Kasumi-1 (cell line): ENCODE data around the gene SLX4.
"Not testable (repeated sequence)": the region's sequence is repeated elsewhere in the genome, so short reads cannot be mapped to it uniquely, and the experiment has no call there.

ENCODE experiments used
- DNase-seq, 2 experiments: peaks; one replicate each; lab custom pipeline; 2025; lab: John Stamatoyannopoulos, UW

Gene SLX4, protein sequence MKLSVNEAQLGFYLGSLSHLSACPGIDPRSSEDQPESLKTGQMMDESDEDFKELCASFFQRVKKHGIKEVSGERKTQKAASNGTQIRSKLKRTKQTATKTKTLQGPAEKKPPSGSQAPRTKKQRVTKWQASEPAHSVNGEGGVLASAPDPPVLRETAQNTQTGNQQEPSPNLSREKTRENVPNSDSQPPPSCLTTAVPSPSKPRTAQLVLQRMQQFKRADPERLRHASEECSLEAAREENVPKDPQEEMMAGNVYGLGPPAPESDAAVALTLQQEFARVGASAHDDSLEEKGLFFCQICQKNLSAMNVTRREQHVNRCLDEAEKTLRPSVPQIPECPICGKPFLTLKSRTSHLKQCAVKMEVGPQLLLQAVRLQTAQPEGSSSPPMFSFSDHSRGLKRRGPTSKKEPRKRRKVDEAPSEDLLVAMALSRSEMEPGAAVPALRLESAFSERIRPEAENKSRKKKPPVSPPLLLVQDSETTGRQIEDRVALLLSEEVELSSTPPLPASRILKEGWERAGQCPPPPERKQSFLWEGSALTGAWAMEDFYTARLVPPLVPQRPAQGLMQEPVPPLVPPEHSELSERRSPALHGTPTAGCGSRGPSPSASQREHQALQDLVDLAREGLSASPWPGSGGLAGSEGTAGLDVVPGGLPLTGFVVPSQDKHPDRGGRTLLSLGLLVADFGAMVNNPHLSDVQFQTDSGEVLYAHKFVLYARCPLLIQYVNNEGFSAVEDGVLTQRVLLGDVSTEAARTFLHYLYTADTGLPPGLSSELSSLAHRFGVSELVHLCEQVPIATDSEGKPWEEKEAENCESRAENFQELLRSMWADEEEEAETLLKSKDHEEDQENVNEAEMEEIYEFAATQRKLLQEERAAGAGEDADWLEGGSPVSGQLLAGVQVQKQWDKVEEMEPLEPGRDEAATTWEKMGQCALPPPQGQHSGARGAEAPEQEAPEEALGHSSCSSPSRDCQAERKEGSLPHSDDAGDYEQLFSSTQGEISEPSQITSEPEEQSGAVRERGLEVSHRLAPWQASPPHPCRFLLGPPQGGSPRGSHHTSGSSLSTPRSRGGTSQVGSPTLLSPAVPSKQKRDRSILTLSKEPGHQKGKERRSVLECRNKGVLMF (N-terminal part only)

DNA sequence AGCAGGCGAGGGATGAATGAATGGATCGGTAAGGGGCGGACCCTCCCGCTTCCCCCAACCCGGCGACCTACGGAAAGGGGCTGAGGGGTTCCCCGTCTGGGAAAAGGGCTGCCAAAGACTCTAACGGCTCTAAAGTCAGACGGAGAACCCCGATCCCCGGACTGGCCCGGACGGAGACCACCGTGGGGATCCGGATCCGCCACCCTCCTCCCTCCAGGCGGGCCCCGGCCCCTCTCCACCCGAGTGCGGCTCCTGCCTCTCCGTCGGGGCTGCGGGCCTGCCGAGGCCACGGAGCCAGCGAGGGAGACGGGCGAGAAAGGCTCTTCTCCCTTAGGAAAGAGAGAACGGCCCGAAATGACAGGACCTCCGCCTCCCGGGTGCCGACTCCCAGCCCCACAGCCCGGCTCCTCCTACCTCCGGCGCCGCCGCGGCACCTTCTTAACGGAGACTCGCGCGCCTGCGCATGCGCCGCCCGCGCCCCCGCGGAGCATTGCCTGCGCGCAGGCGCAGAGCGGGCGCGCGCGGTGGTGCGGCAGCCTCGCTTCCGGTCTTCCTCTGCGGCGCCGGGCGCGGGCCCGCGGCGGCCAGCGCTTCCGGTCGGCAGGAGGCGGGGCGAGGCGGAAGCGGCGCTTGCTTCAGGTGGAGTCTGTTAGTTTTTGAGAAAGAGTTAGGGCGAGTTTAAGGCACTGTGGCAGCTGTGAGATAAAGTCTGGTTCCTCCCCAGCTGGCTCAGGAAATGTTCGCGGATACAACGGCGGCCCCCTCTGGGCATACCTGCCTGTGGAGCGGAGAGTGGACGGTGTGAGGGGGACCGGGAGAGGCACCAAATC, at the start of gene SLX4:
Gene SLX4, minus strand, starts transcription at position 461 of the 830 bp plus-strand sequence. CDS start 2,642 bp downstream, outside the sequence.
- peak; percentile 59 to 60 for DNase-seq

DNA sequence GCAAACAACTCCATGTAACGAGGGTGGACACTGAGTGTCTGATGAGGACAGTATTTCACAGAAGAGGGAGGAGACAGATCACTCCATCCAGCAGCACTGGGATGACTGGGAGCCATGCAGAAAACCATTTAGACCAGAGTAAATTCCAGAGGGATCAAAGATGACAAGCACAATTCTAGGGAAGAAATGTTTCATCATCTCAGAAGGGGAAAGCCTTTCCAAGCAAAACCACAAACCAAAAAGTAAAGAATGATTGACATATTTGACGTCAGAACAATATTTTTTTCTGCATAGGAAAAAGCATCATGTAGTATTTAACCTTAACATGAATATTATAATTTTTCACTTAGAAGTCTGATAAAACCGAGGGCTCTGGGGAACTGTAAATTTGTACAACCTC, 47.8 kb upstream of the SLX4 start:
- no peak for DNase-seq

DNA sequence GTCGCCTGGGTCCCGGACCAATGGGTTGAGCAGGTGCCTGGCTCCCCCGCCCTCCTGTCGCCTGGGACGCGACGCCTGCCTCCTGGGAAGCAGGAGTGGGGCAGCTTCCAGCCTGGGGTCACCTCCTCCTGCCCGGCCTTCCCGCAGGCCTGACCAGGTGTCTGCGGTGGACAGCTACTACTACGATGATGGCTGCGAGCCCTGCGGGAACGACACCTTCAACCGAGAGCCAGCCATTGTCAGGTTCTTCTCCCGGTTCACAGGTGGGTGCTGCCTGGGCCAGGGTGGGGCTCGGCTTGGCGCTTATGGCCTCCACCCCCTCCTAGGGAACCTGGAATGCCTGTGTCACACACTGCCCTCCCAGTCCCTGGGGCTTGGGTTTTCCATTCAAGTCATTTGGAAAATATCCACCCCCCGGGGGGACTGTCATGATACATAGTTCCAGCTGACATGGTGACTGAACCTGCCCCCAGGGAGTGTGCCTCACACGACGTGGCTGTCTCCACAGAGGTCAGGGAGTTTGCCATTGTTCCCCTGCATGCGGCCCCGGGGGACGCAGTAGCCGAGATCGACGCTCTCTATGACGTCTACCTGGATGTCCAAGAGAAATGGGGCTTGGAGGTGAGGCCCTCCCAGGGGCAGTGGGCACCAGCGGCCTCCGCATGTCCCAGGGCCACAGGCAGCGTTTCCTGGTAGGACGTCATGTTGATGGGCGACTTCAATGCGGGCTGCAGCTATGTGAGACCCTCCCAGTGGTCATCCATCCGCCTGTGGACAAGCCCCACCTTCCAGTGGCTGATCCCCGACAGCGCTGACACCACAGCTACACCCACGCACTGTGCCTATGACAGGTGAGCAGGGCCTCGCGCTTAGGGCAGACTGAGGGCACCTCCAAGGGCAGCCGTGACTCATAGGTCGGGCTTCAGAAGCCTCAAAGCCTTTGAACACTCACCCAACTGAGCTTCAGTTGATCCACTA, 45.4 kb upstream of the SLX4 start:
- no peak for DNase-seq

DNA sequence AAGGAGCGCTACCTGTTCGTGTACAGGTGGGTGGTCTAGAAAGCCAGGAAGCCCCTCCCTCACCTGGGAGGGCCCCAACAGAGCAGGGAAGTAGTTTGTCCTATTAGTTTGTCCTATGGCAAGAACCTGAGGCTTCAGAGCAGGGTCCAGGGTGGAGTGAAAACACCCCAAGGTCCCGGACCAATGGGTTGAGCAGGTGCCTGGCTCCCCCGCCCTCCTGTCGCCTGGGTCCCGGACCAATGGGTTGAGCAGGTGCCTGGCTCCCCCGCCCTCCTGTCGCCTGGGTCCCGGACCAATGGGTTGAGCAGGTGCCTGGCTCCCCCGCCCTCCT, 44.7 kb upstream of the SLX4 start:
- not testable (repeated sequence) for DNase-seq

DNA sequence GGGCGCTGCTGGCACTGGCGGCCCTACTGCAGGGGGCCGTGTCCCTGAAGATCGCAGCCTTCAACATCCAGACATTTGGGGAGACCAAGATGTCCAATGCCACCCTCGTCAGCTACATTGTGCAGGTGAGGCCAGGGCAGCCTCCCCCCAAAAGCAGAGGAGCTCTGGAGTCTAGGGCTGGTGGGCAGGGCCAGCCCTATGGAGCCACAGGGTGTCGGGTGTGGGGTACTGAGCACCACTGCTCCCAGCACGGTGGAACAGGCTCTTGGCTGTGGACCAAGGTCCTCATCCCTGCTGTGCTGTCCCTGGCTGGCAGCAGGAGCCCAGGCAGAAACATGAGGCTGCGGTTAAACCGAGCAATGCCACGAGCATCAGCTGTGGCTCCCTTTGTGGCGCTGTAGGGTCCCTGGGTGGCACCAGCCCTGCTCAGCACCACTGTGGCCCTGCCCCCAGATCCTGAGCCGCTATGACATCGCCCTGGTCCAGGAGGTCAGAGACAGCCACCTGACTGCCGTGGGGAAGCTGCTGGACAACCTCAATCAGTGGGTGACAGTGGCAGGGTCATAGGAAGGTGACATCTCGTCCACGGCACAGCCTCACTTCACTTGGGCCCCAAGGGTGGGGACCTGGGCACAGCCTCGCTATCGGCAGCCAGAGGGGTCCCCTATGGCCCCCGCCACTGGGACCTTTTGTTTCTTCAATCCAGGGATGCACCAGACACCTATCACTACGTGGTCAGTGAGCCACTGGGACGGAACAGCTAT, 44.2 kb upstream of the SLX4 start:
- no peak for DNase-seq

DNA sequence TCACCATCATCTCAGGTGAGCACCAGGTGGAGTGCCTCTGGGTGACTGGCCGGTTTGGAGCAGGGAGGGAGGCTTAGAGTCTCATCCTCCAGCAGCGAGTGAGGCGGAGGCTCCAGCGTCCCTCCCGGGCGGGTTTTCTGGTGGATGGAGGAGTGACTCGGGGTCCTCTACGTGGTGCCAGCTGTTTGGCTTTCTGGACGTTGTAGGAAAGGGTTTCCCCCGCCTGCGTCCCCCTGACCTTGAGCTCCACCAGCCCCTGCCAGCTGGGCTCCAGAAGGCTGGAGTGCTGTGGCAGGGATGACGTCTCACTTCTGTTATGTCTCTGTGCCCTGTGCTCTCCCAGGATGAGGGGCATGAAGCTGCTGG, 43.6 kb upstream of the SLX4 start:
- DNase-seq = no peak

DNA sequence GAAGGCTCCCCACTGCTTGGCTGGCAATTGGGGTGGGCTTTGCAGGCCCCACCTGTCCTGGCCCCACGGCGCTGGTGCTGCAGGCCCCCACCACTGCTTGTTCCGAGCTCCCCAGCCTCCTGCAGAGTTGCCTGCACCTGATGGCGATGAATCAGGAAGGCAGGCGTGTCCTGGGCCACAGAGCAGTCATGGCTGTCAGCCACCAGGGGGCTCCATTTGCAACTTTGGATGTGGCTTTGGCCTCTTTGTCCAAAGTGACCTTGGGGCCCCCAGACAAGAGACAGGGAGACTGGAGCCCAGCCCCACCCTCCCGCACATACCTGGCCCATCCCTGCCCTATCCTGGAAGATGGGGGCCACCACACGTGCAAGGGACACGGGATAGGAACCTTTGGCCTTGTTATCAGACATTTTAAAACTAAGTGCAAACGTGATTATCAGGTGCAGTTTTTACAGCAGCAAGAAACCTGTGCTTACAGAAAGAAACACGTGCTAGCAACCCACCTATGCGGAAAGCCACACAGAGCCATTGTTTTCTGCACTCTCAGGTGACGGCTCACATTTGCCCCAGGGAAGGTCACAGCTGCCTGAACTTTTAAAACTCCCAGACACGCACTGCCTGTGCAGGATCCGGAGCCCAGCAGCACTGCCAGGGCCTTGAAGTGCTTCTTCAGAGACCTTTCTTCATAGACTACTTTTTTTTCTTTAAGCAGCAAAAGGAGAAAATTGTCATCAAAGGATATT, 43.0 kb upstream of the SLX4 start, which contains the start of gene DNASE1:
Gene DNASE1, plus strand, starts transcription at position 443 of the 743 bp plus-strand sequence. CDS start 683 bp downstream, outside the sequence.
- peak; percentile 10 to 23 for DNase-seq

DNA sequence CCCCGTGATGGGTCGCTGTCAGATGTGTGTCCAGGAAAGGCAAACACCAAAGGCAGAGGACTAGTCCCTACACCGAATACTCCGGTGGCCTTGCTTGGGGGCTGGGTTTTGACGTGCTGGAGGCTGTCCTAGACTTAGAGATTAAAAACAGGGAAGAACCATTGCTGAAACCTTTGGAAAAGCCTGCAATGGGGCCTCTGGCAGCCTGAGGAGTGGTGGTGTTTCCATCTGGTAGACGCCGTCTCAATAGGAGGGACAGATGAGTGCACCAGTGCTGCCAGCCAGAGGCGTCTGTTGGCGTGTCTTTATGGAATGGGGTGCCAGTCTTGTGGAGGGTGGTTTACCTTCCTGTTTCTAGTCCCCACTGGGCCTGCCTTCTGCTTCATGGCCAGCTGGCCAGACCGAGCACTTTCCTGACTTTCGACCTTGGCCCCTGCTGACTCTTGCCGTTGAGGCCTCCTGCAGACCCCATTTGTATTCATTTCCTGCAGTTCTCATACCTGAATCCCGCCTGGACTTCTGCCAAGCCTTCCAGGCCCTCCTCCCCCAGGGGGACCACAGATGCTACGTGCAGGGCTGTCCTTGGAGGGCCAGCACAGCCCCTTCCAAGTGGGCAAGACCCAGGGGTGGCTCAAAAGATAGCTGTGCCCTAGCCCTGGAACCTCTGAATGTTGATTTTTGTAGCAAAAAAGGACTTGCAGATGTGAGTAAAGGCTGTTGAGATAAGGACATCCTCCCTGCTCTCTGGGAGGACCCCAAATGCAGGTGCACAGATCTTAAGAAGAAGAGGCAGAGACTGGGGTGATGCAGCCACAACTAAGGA, 41.2 kb upstream of the SLX4 start:
- DNase-seq = no peak

DNA sequence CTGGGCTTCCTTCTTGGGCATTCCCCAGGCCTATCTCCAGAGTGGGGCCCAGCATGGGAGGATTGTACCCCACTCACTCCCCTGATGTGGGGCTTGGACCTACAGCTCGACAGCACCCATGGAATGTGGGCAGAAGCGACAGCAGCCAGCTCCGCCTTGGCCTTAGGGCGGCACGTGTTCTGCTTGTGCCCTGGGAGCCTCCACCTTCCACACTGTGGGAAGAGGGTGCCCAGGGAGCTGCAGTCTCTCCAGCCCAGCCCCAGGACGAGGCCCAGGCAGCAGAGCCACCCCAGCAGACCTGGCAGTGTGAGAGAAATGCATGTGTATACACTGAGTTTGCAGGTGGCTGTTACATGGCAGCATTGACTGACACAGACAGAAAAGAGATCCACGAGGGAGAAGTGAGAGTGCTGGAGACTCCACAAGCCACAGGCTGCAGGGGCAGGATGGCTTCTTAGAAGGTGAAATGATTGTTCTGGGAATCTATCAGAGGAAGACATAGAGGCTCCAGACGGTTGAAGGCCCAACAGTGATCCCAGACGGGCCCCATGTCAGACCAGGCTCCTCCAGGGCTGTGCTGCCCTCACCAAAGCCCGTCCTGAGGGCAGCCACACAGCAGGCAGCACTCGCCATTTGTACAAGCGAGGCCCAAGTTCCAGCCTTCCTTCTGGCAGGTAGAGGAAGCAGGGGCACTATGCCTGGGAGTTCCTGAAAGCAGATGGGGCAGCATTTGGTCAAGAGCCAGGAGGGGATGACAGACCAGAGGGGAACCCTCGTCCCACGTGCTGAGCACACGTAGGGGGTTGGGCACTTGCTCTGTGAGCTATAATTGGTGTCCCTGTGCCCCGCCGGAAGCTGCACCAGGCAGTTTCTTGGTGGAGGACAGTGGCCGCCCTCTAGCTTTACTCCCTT, 40.3 kb upstream of the SLX4 start:
- DNase-seq = no peak

DNA sequence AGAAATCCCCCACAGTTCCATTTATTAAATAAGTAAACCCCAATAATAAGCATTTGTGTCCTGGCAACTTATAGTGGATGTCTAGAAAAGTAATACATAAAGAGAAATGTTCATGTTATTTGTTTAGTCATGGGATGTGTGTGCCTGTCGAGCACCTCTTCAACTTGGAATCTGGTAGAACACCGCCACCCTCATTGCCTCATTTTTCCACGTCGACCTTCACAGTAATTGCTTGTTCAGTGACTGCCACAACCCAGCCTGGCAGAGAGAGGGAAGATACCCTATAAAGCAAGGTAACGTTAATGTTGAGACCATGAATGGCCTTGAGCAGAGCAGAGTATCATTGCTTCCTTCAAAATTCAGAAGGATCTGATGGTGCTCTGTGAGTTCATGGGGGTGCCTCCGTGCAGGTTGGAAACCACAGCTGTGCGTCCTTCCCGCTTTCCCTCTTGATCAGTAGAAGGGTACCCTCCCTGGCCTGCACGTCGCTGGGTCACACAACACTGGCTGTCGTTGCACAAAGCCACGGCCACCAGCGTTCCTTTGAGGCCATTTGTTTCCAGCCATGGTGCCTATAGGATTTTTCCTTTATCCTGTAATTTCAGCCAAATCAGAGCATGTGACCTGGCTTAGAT, 39.3 kb upstream of the SLX4 start:
- no peak for DNase-seq

DNA sequence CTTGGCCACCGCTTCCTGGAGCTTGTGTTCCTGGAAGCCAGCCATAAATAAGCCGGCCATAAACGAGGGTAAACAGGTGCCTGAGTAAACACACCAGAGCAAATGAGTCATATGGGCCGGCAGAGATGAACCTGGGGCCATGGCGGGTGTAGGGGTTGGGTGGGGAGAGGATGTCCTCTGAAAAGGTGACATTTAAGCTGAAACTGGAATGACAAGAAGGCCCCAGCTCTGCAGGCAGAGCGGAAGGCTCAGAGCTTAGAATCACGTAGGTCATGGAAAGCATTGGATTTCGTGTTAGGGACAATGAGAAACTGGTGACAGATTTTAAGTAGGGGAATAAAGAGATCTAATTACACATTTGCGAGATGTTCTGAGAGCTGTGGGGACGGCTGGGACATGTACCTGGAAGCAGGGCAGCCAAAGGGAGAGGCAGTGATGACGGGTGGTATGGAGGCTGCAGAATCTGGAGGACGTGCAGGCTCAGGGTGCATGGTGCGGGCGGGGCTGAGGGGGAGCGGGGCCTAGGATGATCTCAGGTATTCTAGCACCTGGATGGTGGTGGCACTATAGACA, 35.0 kb upstream of the SLX4 start:
- DNase-seq = no peak

DNA sequence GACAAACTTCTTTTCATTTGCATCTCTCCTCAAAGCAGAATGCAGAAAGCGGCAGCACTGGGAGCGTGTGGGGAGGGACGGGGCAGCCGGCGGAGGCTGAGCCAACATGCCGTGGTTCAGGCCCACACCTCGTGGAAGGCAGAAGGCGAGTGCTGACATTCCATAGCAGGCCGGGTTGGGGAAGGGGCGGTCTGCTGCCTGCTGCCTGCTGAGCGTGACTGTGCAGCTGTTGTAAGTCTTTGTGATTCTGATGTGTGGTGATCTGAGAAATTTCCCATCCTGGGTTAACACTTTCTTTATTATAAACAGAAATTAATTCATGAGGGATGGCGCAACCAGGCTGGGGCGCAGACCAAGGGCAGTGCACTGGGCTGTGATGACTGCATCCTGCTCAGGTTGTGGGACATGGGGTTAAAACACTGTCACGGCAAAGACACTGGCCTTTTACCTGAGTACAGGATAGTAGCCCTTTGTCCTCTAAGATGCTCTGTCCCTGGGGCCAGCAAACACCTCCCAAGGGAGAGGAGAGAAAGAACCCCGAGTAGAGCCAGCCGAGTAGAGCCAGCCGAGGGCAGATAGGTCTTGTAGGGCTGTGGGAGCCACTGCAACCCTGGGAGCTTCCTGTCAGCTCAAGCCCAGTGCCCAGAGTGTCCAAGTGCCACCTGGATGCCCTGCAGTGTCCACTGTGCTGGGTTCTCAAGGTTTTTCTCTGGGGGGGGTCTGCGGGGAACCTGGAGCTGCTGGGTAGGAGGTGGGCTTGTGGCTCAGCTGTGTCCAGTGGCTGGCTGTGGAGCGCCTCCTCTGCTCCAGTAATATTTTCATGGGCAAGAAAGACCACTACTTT, 34.3 kb upstream of the SLX4 start:
- no peak for DNase-seq

DNA sequence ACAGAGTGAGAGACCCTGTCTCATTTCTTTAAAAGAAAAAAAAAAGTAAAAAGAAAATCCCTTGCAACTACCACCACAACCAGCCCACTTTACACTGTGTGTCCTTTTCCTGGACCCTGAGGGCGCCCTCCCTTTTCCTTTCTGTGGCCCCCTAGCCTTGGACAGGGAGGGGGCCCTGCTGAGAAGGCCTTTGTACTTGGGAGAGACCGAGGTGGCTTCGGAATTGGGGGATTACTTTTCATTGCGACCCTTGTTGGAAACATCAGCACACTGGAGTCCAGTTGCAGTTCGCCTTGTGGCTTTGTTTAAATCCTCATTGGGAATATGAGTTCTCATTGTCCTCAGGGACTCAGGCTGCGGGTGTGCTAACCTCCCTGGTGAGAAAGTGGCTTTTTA, 33.7 kb upstream of the SLX4 start:
- DNase-seq = no peak

DNA sequence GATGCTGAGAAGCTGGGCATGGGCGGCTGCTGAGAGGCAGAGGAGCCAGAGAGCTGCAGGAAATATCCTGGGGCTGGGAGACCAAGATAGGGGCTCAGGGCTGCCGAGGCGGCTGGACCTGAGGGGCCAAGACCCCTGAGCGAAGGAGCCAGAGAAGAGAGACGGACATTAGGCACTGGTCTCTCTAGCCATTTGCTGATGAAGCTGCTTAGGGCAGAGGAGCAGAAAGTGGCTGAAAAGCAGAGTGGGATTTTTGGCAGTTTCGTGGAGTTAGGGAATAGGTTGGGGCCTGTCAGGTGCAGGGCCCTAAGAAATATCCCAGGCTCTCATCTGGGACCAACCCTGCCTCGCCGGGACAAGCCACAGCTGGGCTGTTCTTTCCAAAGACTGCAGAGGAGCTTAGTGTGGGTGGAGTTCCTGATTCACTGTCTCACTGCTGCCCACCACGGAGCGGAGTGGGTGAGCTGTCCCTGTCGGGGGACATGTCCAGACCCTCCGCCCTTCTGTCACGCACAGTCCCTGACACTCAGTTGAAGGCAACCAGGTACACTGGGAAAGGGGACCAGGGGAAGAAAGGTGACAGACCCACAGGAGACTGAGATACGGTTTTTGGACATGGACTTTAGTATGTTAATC, 31.8 kb upstream of the SLX4 start:
- no peak for DNase-seq
